Astrocyte (in vitro differentiated cells and primary cell): ENCODE data around the gene RBPJL. TPM values are rescaled to one million over a fixed set of nuclear protein-coding genes. Genes with fewer than 3 reads are reported as not detected.

Source experiments
- DNase-seq: peaks from one replicate; pipeline ENCODE4 v3.0.0-alpha.2; 2010; ENCODE audit warnings: low read depth
- FAIRE-seq: peaks from 2 replicates; lab custom pipeline; 2011; peaks lifted over from hg19 to GRCh38; lab: Jason Lieb, UNC
- H2AFZ ChIP-seq: 2 replicates; pipeline ENCODE4 v1.6.0; 2012; ENCODE audit warnings: low read depth, low read length, inconsistent platforms
- H3K27ac ChIP-seq: 2 replicates; pipeline ENCODE4 v1.5.1; 2011; ENCODE audit warnings: low read depth, low read length, inconsistent platforms
- H3K27me3 ChIP-seq: 2 replicates; pipeline ENCODE4 v1.6.0; 2011; ENCODE audit warnings: low read length, inconsistent platforms; ENCODE audit not compliant: insufficient read depth
- H3K36me3 ChIP-seq: 2 replicates; pipeline ENCODE4 v1.5.1; 2011; ENCODE audit warnings: low read length, inconsistent platforms; ENCODE audit not compliant: insufficient read depth
- H3K4me1 ChIP-seq: 2 replicates; pipeline ENCODE4 v1.5.1; 2011; ENCODE audit warnings: low read length, inconsistent platforms; ENCODE audit not compliant: insufficient read depth
- H3K4me2 ChIP-seq: 2 replicates; pipeline ENCODE4 v1.6.0; 2012; ENCODE audit warnings: low read length, inconsistent platforms
- H3K4me3 ChIP-seq: 2 replicates; pipeline ENCODE4 v1.5.1; 2011; ENCODE audit warnings: low read depth, mild to moderate bottlenecking, low read length, inconsistent platforms; ENCODE audit not compliant: insufficient read depth
- H3K79me2 ChIP-seq: 2 replicates; pipeline ENCODE4 v1.6.0; 2012; ENCODE audit warnings: mild to moderate bottlenecking, low read length, inconsistent platforms; ENCODE audit not compliant: insufficient read depth
- H3K9ac ChIP-seq: 2 replicates; pipeline ENCODE4 v1.6.0; 2012; ENCODE audit warnings: mild to moderate bottlenecking, low read length, inconsistent platforms
- H3K9me3 ChIP-seq: 2 replicates; pipeline ENCODE4 v1.5.1; 2012; ENCODE audit warnings: low read depth, mild to moderate bottlenecking, low read length, inconsistent platforms; ENCODE audit not compliant: insufficient read depth
- H4K20me1 ChIP-seq: 2 replicates; pipeline ENCODE4 v1.6.0; 2012; ENCODE audit warnings: low read length, inconsistent platforms; ENCODE audit not compliant: insufficient read depth
- H3K27ac Mint-ChIP-seq: one replicate; pipeline ENCODE4 v1.8.0; 2021; ENCODE audit warnings: mild to moderate bottlenecking, mixed read lengths; ENCODE audit not compliant: unreplicated experiment
- H3K27me3 Mint-ChIP-seq: one replicate; pipeline ENCODE4 v1.8.0; 2021; ENCODE audit warnings: low read depth, mixed read lengths; ENCODE audit not compliant: unreplicated experiment
- H3K36me3 Mint-ChIP-seq: one replicate; pipeline ENCODE4 v1.8.0; 2021; ENCODE audit warnings: low read depth, mixed read lengths; ENCODE audit not compliant: unreplicated experiment
- H3K4me1 Mint-ChIP-seq: one replicate; pipeline ENCODE4 v1.8.0; 2021; ENCODE audit warnings: low read depth, mixed read lengths; ENCODE audit not compliant: unreplicated experiment
- H3K4me3 Mint-ChIP-seq: one replicate; pipeline ENCODE4 v1.8.0; 2021; ENCODE audit warnings: mild to moderate bottlenecking, moderate library complexity, mixed read lengths; ENCODE audit not compliant: unreplicated experiment
- H3K9me3 Mint-ChIP-seq: one replicate; pipeline ENCODE4 v1.8.0; 2021; ENCODE audit warnings: mild to moderate bottlenecking, mixed read lengths; ENCODE audit not compliant: unreplicated experiment
- EZH2 ChIP-seq: IDR thresholded peaks from 2 replicates; pipeline ENCODE4 v1.6.1; 2012; ENCODE audit warnings: mild to moderate bottlenecking, low read length, inconsistent platforms; ENCODE audit not compliant: insufficient read depth
- total RNA-seq: library from RNA; stranded (reverse); gene quantifications from 2 replicates; pipeline ENCODE4 v1.2.1, GENCODE V29; 2021
- TF ChIP-seq, protein P1 (sequence below): IDR thresholded peaks from 2 replicates; pipeline ENCODE4 v1.5.1; 2011; ENCODE audit warnings: low read depth, mild to moderate bottlenecking, inconsistent platforms, low read length, moderate library complexity; ENCODE audit not compliant: insufficient read depth

Gene RBPJL
- total RNA-seq, 1 donor from 2014 or later, result not detected

DNA sequence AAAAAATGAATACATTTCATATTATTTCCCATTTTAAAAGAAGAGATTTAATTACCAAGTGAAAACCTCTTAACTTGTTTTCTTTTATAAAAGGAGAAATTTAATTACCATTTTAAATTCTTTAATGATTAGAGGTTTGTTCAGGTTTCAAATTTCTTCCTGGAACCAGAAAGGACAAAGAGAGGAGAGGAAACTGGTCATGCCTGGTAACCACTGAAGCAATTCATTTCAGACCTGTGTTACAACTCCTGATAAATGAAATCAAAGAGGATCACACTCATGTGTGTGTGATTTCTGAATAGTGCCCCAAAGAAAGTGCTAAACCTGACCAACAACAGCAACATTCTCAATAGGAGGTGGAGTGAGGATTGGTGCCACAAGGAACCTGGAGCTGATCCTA is 39.7 kb upstream of the RBPJL start:
- no peak for TF ChIP-seq EZH2
- FAIRE-seq (no peak), DNase-seq (no peak)
- H2AFZ ChIP-seq, result no peak overlapping the region
- peaks cover 5% of the 10 kb centered on the region for H3K27me3 Mint-ChIP-seq
- H3K4me1 ChIP-seq, result no peaks in the 10 kb centered on the region
- no peaks in the 10 kb centered on the region for H3K27me3 ChIP-seq
- no peak overlapping the region for H3K4me3 Mint-ChIP-seq
- no peaks in the 10 kb centered on the region for H4K20me1 ChIP-seq
- H3K27ac Mint-ChIP-seq, result no peak overlapping the region
- no peaks in the 10 kb centered on the region for H3K36me3 ChIP-seq
- H3K4me2 ChIP-seq, result no peak overlapping the region
- no peaks in the 10 kb centered on the region for H3K9me3 ChIP-seq
- H3K27ac ChIP-seq, result no peak overlapping the region
- H3K9me3 Mint-ChIP-seq, result no peaks in the 10 kb centered on the region
- no peak overlapping the region for H3K9ac ChIP-seq
- H3K36me3 Mint-ChIP-seq, result no peaks in the 10 kb centered on the region
- H3K4me3 ChIP-seq, result no peak overlapping the region
- H3K4me1 Mint-ChIP-seq, result no peaks in the 10 kb centered on the region
- H3K79me2 ChIP-seq, result no peaks in the 10 kb centered on the region

DNA sequence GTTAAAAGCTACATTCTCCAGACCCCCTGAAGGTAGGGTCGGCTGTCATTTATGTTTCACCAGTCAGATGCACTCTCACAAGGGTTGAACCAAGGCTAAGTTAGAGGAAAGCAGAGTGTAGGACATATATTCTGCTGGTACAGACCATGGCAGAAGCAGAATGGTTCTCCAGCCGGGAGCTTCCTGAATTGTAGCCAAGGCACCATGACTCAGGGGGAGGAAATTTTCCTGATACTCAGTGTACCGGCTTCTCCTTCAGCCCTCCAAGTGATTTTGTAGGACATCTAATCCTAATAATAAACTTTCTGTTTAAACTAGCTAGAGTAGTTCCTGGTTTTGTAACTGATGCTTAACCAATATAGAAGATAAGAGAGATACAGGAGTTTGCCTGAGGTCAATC is 38.1 kb upstream of the RBPJL start:
- Mint-ChIP-seq H3K27me3 (peaks cover 7% of the 10 kb centered on the region), H3K9me3 (no peaks in the 10 kb centered on the region), H3K4me3 (no peak overlapping the region), H3K4me1 (no peaks in the 10 kb centered on the region), H3K27ac (no peak overlapping the region), H3K36me3 (no peaks in the 10 kb centered on the region)
- H3K9ac ChIP-seq, result no peak overlapping the region
- DNase-seq (no peak), FAIRE-seq (no peak)
- no peaks in the 10 kb centered on the region for H3K36me3 ChIP-seq
- H3K27me3 ChIP-seq, result no peaks in the 10 kb centered on the region
- no peak overlapping the region for H3K4me2 ChIP-seq
- TF ChIP-seq, protein P1, sequence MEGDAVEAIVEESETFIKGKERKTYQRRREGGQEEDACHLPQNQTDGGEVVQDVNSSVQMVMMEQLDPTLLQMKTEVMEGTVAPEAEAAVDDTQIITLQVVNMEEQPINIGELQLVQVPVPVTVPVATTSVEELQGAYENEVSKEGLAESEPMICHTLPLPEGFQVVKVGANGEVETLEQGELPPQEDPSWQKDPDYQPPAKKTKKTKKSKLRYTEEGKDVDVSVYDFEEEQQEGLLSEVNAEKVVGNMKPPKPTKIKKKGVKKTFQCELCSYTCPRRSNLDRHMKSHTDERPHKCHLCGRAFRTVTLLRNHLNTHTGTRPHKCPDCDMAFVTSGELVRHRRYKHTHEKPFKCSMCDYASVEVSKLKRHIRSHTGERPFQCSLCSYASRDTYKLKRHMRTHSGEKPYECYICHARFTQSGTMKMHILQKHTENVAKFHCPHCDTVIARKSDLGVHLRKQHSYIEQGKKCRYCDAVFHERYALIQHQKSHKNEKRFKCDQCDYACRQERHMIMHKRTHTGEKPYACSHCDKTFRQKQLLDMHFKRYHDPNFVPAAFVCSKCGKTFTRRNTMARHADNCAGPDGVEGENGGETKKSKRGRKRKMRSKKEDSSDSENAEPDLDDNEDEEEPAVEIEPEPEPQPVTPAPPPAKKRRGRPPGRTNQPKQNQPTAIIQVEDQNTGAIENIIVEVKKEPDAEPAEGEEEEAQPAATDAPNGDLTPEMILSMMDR, result no peak
- TF ChIP-seq EZH2, result no peak
- no peaks in the 10 kb centered on the region for H3K79me2 ChIP-seq
- H2AFZ ChIP-seq, result no peak overlapping the region
- H3K4me3 ChIP-seq, result no peak overlapping the region
- no peaks in the 10 kb centered on the region for H3K4me1 ChIP-seq
- no peaks in the 10 kb centered on the region for H4K20me1 ChIP-seq
- no peak overlapping the region for H3K27ac ChIP-seq
- no peaks in the 10 kb centered on the region for H3K9me3 ChIP-seq

DNA sequence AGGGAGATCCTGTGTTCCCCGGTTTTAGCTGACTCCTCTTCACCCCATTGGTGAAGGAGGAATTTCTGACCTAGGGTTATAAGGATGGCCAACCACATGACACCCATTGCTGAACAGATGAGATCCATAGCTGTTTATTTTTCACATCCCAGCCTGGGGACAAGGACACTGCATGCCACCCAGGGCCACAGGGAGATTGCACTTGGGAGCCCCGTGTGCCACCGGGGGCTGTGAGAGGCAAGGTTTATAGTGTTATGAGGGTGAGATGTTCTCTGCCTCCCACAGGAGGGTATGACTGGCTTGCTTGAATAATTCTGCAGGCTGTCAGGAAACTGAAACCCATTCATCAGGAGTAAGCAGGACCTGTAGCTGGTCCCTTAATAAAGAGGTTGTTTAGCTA is 37.6 kb upstream of the RBPJL start:
- Histone ChIP-seq H3K27me3 (peaks cover 3% of the 10 kb centered on the region), H4K20me1 (no peaks in the 10 kb centered on the region), H3K4me2 (no peak overlapping the region), H3K4me1 (no peaks in the 10 kb centered on the region), H3K9me3 (no peaks in the 10 kb centered on the region), H3K79me2 (no peaks in the 10 kb centered on the region), H3K27ac (no peak overlapping the region), H2AFZ (no peak overlapping the region), H3K4me3 (no peak overlapping the region), H3K9ac (no peak overlapping the region), H3K36me3 (no peaks in the 10 kb centered on the region)
- TF ChIP-seq, protein P1, result no peak
- TF ChIP-seq EZH2, result no peak
- no peak overlapping the region for H3K27ac Mint-ChIP-seq
- no peak overlapping the region for H3K4me3 Mint-ChIP-seq
- no peak for FAIRE-seq
- no peaks in the 10 kb centered on the region for H3K4me1 Mint-ChIP-seq
- no peak for DNase-seq
- no peaks in the 10 kb centered on the region for H3K36me3 Mint-ChIP-seq
- H3K27me3 Mint-ChIP-seq, result peaks cover 7% of the 10 kb centered on the region
- no peaks in the 10 kb centered on the region for H3K9me3 Mint-ChIP-seq
